Epithelial cell of esophagus (primary cell): Measurements from ENCODE around the gene LTV1.
"Not testable (repeated sequence)": the region's sequence is repeated elsewhere in the genome, so short reads cannot be mapped to it uniquely, and the experiment has no call there.

Experiments used
- DNase-seq: peaks from one replicate; pipeline ENCODE4 v3.0.0; 2010; ENCODE audit warnings: low read depth
- H3K4me3 ChIP-seq: 2 replicates; pipeline ENCODE4 v1.5.1; 2011; ENCODE audit warnings: mild to moderate bottlenecking, low read length, control low read depth
- CTCF ChIP-seq: IDR thresholded peaks from 2 replicates; pipeline ENCODE4 v1.5.1; 2011; ENCODE audit warnings: low read depth, mild to moderate bottlenecking, low read length, control low read depth, inconsistent platforms; ENCODE audit not compliant: insufficient read depth; ENCODE audit errors: missing control alignments

Gene LTV1

GRCh38 chr6:143842902-143843676 lies at the start of gene LTV1:
LTV1 (plus strand) TSS chr6:143843338; CDS start chr6:143843478, 140 bp downstream.
- DNase-seq, result peak; percentile 96
- no peak for TF ChIP-seq CTCF
- peak within 1 kb of the TSS; percentile 85 for H3K4me3 ChIP-seq

- DNase-seq, H3K4me3 ChIP-seq: not testable (repeated sequence)
These were observed 46.6 kb upstream of the LTV1 start for GRCh38 chr6:143796551-143796950.

- DNase-seq, H3K4me3 ChIP-seq: not testable (repeated sequence)
These were observed 44.7 kb upstream of the LTV1 start for GRCh38 chr6:143798487-143798886.

- H3K4me3 ChIP-seq, result no peak overlapping the region
- peak; percentile 20 for DNase-seq
- no peak for TF ChIP-seq CTCF
These were observed 40.1 kb upstream of the LTV1 start for GRCh38 chr6:143802833-143803565.

- DNase-seq, result no peak
- TF ChIP-seq CTCF, result no peak
- no peak overlapping the region for H3K4me3 ChIP-seq
These were observed 39.2 kb upstream of the LTV1 start for GRCh38 chr6:143803769-143804568.

GRCh38 chr6:143804835-143805239 lies 38.3 kb upstream of the LTV1 start:
- TF ChIP-seq CTCF, result no peak
- H3K4me3 ChIP-seq, result no peak overlapping the region
- no peak for DNase-seq

- H3K4me3 ChIP-seq, result no peak overlapping the region
- DNase-seq, result peak; percentile 18
- TF ChIP-seq CTCF, result no peak
These were observed 36.6 kb upstream of the LTV1 start for GRCh38 chr6:143806282-143807102.
